HPDE6-E6E7 (cell line): Measurements from ENCODE around the gene KIT.
A peak's percentile ranks its signal among the peaks of the same experiment; 100 is the strongest.

Source experiments
- DNase-seq: peaks from one replicate; pipeline ENCODE4 v3.0.0; 2011; ENCODE audit warnings: missing footprints; ENCODE audit errors: extremely low spot score

KIT gene

GRCh38 chr4:54745031-54745770 is 87.4 kb downstream of the KIT start:
- DNase-seq: peak; percentile 20

- no peak for DNase-seq
Measured at GRCh38 chr4:54746218-54746617, 88.5 kb downstream of the KIT start.

GRCh38 chr4:54750341-54750740 is 92.6 kb downstream of the KIT start:
- no peak for DNase-seq

GRCh38 chr4:54754394-54754793 is 96.6 kb downstream of the KIT start:
- no peak for DNase-seq

- DNase-seq: no peak
Measured at GRCh38 chr4:54764476-54764875, 106.7 kb downstream of the KIT start.

- no peak for DNase-seq
Measured at GRCh38 chr4:54767376-54767775, 109.6 kb downstream of the KIT start.

- no peak for DNase-seq
Measured at GRCh38 chr4:54773022-54773421, 115.3 kb downstream of the KIT start.

GRCh38 chr4:54779036-54779435 is 121.3 kb downstream of the KIT start:
- DNase-seq: no peak

GRCh38 chr4:54779476-54780148 is 121.9 kb downstream of the KIT start:
- no peak for DNase-seq

- no peak for DNase-seq
Measured at GRCh38 chr4:54780149-54780495, 122.4 kb downstream of the KIT start.

GRCh38 chr4:54781756-54782155 is 124.0 kb downstream of the KIT start:
- DNase-seq: no peak

GRCh38 chr4:54783402-54784110 is 125.8 kb downstream of the KIT start:
- DNase-seq: no peak

- DNase-seq: no peak
Measured at GRCh38 chr4:54784161-54784671, 126.5 kb downstream of the KIT start.
